Endothelial cell of umbilical vein (primary cell): ENCODE data around the gene ALB. TPM values are rescaled to one million over a fixed set of nuclear protein-coding genes. Genes with fewer than 3 reads are reported as not detected.

Experiments
- BruUV-seq: library from RNA; stranded (reverse); fragments of 400-500 nt; replicated peaks from 2 replicates; lab custom pipeline; 2021; lab: Mats Ljungman, UMichigan
- CTCF ChIA-PET: fragments of 300-600, 350-600 bp; sonication (Branson Sonifier 250); formaldehyde crosslinking; loops from one replicate; lab custom pipeline; 2021; ENCODE audit warnings: antibody characterized with exemption, inconsistent platforms; lab: Charles Lee
- POLR2A ChIA-PET: fragments of 300-600, 350-600 bp; sonication (Branson Sonifier 250); formaldehyde crosslinking; loops from one replicate; lab custom pipeline; 2021; ENCODE audit warnings: antibody characterized with exemption, inconsistent platforms; lab: Charles Lee
- DNase-seq: peaks from one replicate; pipeline ENCODE4 v3.0.0-alpha.2; 2011; ENCODE audit warnings: low read depth, low spot score
- FAIRE-seq: peaks from 2 replicates; lab custom pipeline; 2011; peaks lifted over from hg19 to GRCh38; lab: Jason Lieb, UNC
- H2AFZ ChIP-seq: 2 replicates; pipeline ENCODE4 v1.6.0; 2012; ENCODE audit warnings: low read depth, low read length, control low read depth, inconsistent platforms
- H3K27ac ChIP-seq: 2 replicates; pipeline ENCODE4 v1.5.1; 2011; ENCODE audit warnings: low read depth, mild to moderate bottlenecking, control low read depth, low read length, moderate library complexity; ENCODE audit not compliant: insufficient read depth
- H3K27me3 ChIP-seq, 2 experiments: 2 replicates each; pipeline versions ENCODE4 v1.6.0 to v1.6.1; 2011; ENCODE audit warnings: low read length in 2 of 2, mixed read lengths in 1 of 2; ENCODE audit not compliant: control insufficient read depth in 2 of 2, insufficient read depth in 2 of 2
- H3K36me3 ChIP-seq, 2 experiments: 2 replicates in 1 of 2; 3 replicates in 1 of 2; pipeline ENCODE4 v1.5.1; 2011; ENCODE audit warnings: low read length in 2 of 2, mild to moderate bottlenecking in 1 of 2, moderate library complexity in 1 of 2; ENCODE audit not compliant: control insufficient read depth in 2 of 2, insufficient read depth in 2 of 2; ENCODE audit errors: extremely low read depth in 1 of 2
- H3K4me1 ChIP-seq: 3 replicates; pipeline ENCODE4 v1.5.1; 2011; ENCODE audit warnings: mild to moderate bottlenecking, low read length; ENCODE audit not compliant: control insufficient read depth, insufficient read depth; ENCODE audit errors: extremely low read depth
- H3K4me2 ChIP-seq: 2 replicates; pipeline ENCODE4 v1.6.1; 2011; ENCODE audit warnings: low read length, control low read depth, mixed read lengths; ENCODE audit not compliant: insufficient read depth
- H3K4me3 ChIP-seq, 3 experiments: fragments of 200-600 bp in 1 of 3; sonication (generic), shearing (Covaris generic) in 1 of 3; replicated peaks in 1 of 3; 2 replicates each; pipeline ENCODE4 v1.5.1; 2011 to 2016; ENCODE audit warnings: control low read depth in 3 of 3, low read length in 3 of 3, mild to moderate bottlenecking in 2 of 3, inconsistent platforms in 1 of 3, low read depth in 1 of 3, moderate library complexity in 1 of 3; ENCODE audit not compliant: insufficient read depth in 1 of 3
- H3K79me2 ChIP-seq: 2 replicates; pipeline ENCODE4 v1.6.0; 2012; ENCODE audit warnings: low read length, inconsistent platforms; ENCODE audit not compliant: control insufficient read depth, insufficient read depth
- H3K9ac ChIP-seq: replicated peaks from 2 replicates; pipeline ENCODE3; 2011; ENCODE audit warnings: low read length, control low read depth; ENCODE audit not compliant: insufficient read depth; ENCODE audit errors: extremely low read depth
- H3K9me1 ChIP-seq: replicated peaks from 3 replicates; pipeline ENCODE4 v1.6.0; 2011; ENCODE audit warnings: mild to moderate bottlenecking, low read length; ENCODE audit not compliant: control insufficient read depth, insufficient read depth; ENCODE audit errors: extremely low read depth
- H3K9me3 ChIP-seq: replicated peaks from 2 replicates; pipeline ENCODE4 v1.5.1; 2012; ENCODE audit warnings: low read length, inconsistent platforms; ENCODE audit not compliant: control insufficient read depth, insufficient read depth
- H4K20me1 ChIP-seq: replicated peaks from 2 replicates; pipeline ENCODE3; 2011; ENCODE audit warnings: mild to moderate bottlenecking, low read length; ENCODE audit not compliant: control insufficient read depth, insufficient read depth; ENCODE audit errors: extremely low read depth
- EZH2 ChIP-seq: IDR thresholded peaks from 2 replicates; pipeline ENCODE4 v1.6.1; 2012; ENCODE audit warnings: borderline replicate concordance, low read depth, mild to moderate bottlenecking, moderate library complexity, low read length, inconsistent platforms; ENCODE audit not compliant: severe bottlenecking
- FOS ChIP-seq: IDR thresholded peaks from 2 replicates; pipeline ENCODE4 v1.6.1; 2011; ENCODE audit warnings: mild to moderate bottlenecking, low read length, moderate library complexity, borderline replicate concordance; ENCODE audit not compliant: insufficient read depth
- GATA2 ChIP-seq: IDR thresholded peaks from 2 replicates; pipeline ENCODE4 v1.7.0; 2011; ENCODE audit warnings: low read depth, mild to moderate bottlenecking, moderate library complexity, mixed read lengths, low read length; ENCODE audit not compliant: insufficient read length, insufficient read depth
- JUN ChIP-seq: IDR thresholded peaks from 2 replicates; pipeline ENCODE4 v1.6.1; 2011; ENCODE audit warnings: borderline replicate concordance, low read depth; ENCODE audit not compliant: insufficient read length, insufficient read depth
- MAX ChIP-seq: IDR thresholded peaks from 2 replicates; pipeline ENCODE4 v1.6.1; 2011; ENCODE audit not compliant: insufficient read depth, insufficient read length
- MYC ChIP-seq: IDR thresholded peaks from one replicate; pipeline ENCODE4 v1.6.1; 2011; ENCODE audit warnings: mild to moderate bottlenecking, low read depth, low read length
- POLR2A ChIP-seq: IDR thresholded peaks from 2 replicates; pipeline ENCODE4 v1.6.1; 2012; ENCODE audit warnings: low read depth, mild to moderate bottlenecking, control low read depth, low read length
- POLR2AphosphoS5 ChIP-seq: IDR thresholded peaks from 2 replicates; pipeline ENCODE4 v1.6.1; 2012; ENCODE audit warnings: low read depth, mild to moderate bottlenecking, control low read depth, low read length, moderate library complexity; ENCODE audit not compliant: insufficient read depth
- dilution Hi-C: fragments of 300-500 bp; cut with MboI; formaldehyde crosslinking; loops from one replicate; pipeline ENCODE4 v1.15.0; 2019; ENCODE audit warnings: low sequenced_read_pairs; ENCODE audit not compliant: extremely low pct_ligation_motif_present
- intact Hi-C: fragments of 100-400 bp; cut with micrococcal nuclease; formaldehyde crosslinking; loops from one replicate; pipeline ENCODE4 v1.10.0; 2022
- polyA plus RNA-seq, 4 experiments: library from polyadenylated mRNA; depleted of rRNA in 3 of 4; stranded (reverse) in 3 of 4; unstranded in 1 of 4; fragments of >200 nt; gene quantifications; 2 replicates each; pipeline versions ENCODE4 v1.2.1 to v1.2.3, GENCODE V29; 2011 to 2012; ENCODE audit warnings: missing spikeins in 1 of 4
- total RNA-seq: library from RNA; stranded (reverse); gene quantifications from 2 replicates; pipeline ENCODE4 v1.2.3, GENCODE V29; 2021
- TF ChIP-seq, protein P1 (sequence below), 2 donors: IDR thresholded peaks; 1 replicate in 1 of 2; 2 replicates in 1 of 2; pipeline ENCODE4 v1.5.1; 2011; ENCODE audit warnings: low read length in 2 of 2, mild to moderate bottlenecking in 2 of 2, moderate library complexity in 2 of 2, control low read depth in 1 of 2, inconsistent platforms in 1 of 2, low read depth in 1 of 2; ENCODE audit not compliant: insufficient read depth in 1 of 2; ENCODE audit errors: extremely low read depth in 1 of 2

ALB gene
- total and polyA plus RNA-seq, 2 donors (not counting 3 experiments of a cell fraction or from before 2014, with no cell fraction given): not detected

- ChIA-PET CTCF (interaction anchor here (1.4 to 2.2 kb wide), 2 partner anchors 9 to 15 kb away, joined by 3 to 6 read pairs; no protein-coding TSS in a partner anchor), POLR2A (no interaction called here)
- Histone ChIP-seq H2AFZ (no peak overlapping the region), H3K4me1 (no peaks in the 10 kb centered on the region), H3K27me3 (peaks cover 6 to 21% of the 10 kb centered on the region in 2 experiments), H3K9me3 (no peaks in the 10 kb centered on the region), H3K4me3 (no peak overlapping the region), H3K79me2 (no peaks in the 10 kb centered on the region), H3K36me3 (no peaks in the 10 kb centered on the region), H3K4me2 (no peak overlapping the region), H3K9ac (no peak overlapping the region), H4K20me1 (no peaks in the 10 kb centered on the region), H3K27ac (no peak overlapping the region), H3K9me1 (no peaks in the 10 kb centered on the region)
- FAIRE-seq: no peak
- no peak for DNase-seq
- dilution Hi-C loops (no loop called here), intact Hi-C loops (no loop called here)
- no peak for TF ChIP-seq MYC
- TF ChIP-seq MAX: no peak
- TF ChIP-seq GATA2: no peak
- no peak for TF ChIP-seq FOS
- no peak for TF ChIP-seq POLR2A
- TF ChIP-seq, protein P1, sequence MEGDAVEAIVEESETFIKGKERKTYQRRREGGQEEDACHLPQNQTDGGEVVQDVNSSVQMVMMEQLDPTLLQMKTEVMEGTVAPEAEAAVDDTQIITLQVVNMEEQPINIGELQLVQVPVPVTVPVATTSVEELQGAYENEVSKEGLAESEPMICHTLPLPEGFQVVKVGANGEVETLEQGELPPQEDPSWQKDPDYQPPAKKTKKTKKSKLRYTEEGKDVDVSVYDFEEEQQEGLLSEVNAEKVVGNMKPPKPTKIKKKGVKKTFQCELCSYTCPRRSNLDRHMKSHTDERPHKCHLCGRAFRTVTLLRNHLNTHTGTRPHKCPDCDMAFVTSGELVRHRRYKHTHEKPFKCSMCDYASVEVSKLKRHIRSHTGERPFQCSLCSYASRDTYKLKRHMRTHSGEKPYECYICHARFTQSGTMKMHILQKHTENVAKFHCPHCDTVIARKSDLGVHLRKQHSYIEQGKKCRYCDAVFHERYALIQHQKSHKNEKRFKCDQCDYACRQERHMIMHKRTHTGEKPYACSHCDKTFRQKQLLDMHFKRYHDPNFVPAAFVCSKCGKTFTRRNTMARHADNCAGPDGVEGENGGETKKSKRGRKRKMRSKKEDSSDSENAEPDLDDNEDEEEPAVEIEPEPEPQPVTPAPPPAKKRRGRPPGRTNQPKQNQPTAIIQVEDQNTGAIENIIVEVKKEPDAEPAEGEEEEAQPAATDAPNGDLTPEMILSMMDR (IDR thresholded peaks at IDR 0.05; ENCODE audit: extremely low read depth in 1 of 2, insufficient read depth in 1 of 2, low read depth in 1 of 2, low read length in 2 of 2): no peak
- no peak for TF ChIP-seq EZH2
- no peak for TF ChIP-seq POLR2AphosphoS5
- TF ChIP-seq JUN: no peak
- no TSS peak for BruUV-seq
These were observed 49.0 kb downstream of the ALB start for GRCh38 chr4:73452953-73453700.
